ENCODE results near the gene DND1.
A peak's percentile ranks its signal among the peaks of the same experiment; 100 is the strongest.
"Not testable (repeated sequence)": the region's sequence is repeated elsewhere in the genome, so short reads cannot be mapped to it uniquely, and the experiment has no call there.

The DND1 gene

GRCh38 chr5:140627972-140628371 lies 45.4 kb downstream of the DND1 start:
- no peak for TF ChIP-seq CTCF (IDR thresholded peaks at IDR 0.05; ENCODE audit: low read depth, low read length)
- DNase-seq (ENCODE audit: low read depth in 2 of 2): no peak
- H3K4me3 ChIP-seq (replicated peaks in 1 of 2; ENCODE audit: low read depth in 2 of 2, low read length in 2 of 2): no peak overlapping the region

GRCh38 chr5:140624886-140625285 lies 48.5 kb downstream of the DND1 start:
- not testable (repeated sequence) for H3K4me3 ChIP-seq (replicated peaks in 1 of 2; ENCODE audit: low read depth in 2 of 2, low read length in 2 of 2)
- DNase-seq (ENCODE audit: low read depth in 2 of 2): peak in 1 of 2 donors; percentile 18

- H3K4me3 ChIP-seq (replicated peaks in 1 of 2; ENCODE audit: low read depth in 2 of 2, low read length in 2 of 2): not testable (repeated sequence)
Measured at GRCh38 chr5:140623061-140623460, 50.3 kb downstream of the DND1 start.

GRCh38 chr5:140622301-140622700 lies 51.1 kb downstream of the DND1 start:
- no peak overlapping the region for H3K4me3 ChIP-seq (replicated peaks in 1 of 2; ENCODE audit: low read depth in 2 of 2, low read length in 2 of 2)
- DNase-seq (ENCODE audit: low read depth in 2 of 2): no peak
- no peak for TF ChIP-seq CTCF (IDR thresholded peaks at IDR 0.05; ENCODE audit: low read depth, low read length)

More at GRCh38 chr5:140623061-140623460, 50.3 kb downstream of the DND1 start:
- not testable (repeated sequence) for DNase-seq (ENCODE audit: low read depth in 2 of 2)
